GM12874 (cell line): ENCODE results near the gene B4GAT1.

Source experiments
- CTCF ChIP-seq: IDR thresholded peaks from 2 replicates; pipeline ENCODE4 v1.5.1; 2011; ENCODE audit warnings: low read depth, mild to moderate bottlenecking, control low read depth, low read length, moderate library complexity; ENCODE audit not compliant: insufficient read depth

Gene B4GAT1

GRCh38 chr11:66312549-66313320, 34.7 kb downstream of the B4GAT1 start:
- no peak for TF ChIP-seq CTCF

- TF ChIP-seq CTCF: no peak
Observed at GRCh38 chr11:66311965-66312548, 35.4 kb downstream of the B4GAT1 start.

GRCh38 chr11:66311470-66311964, 35.9 kb downstream of the B4GAT1 start:
- TF ChIP-seq CTCF: peak; percentile 92

GRCh38 chr11:66310324-66310723, 37.1 kb downstream of the B4GAT1 start:
- no peak for TF ChIP-seq CTCF

- no peak for TF ChIP-seq CTCF
Observed at GRCh38 chr11:66309475-66309874, 38.0 kb downstream of the B4GAT1 start.

- no peak for TF ChIP-seq CTCF
Observed at GRCh38 chr11:66302656-66303055, 44.8 kb downstream of the B4GAT1 start.

GRCh38 chr11:66299186-66299585, 48.2 kb downstream of the B4GAT1 start:
- TF ChIP-seq CTCF: no peak
